HCT116 (cell line): Measurements from ENCODE around the gene ENDOG. TPM values are rescaled to one million over a fixed set of nuclear protein-coding genes. Genes with fewer than 3 reads are reported as not detected.
"Not testable (repeated sequence)": the region's sequence is repeated elsewhere in the genome, so short reads cannot be mapped to it uniquely, and the experiment has no call there.

ENCODE experiments used
- ATAC-seq: fragments of 200-7000 bp; cut with Tn5 transposase; 2 replicates; pipeline ENCODE4 v1.9.1; 2020; ENCODE audit warnings: mild to moderate bottlenecking, moderate library complexity
- BruUV-seq: library from RNA; stranded (reverse); fragments of 400-500 nt; replicated peaks from 2 replicates; lab custom pipeline; 2021; lab: Mats Ljungman, UMichigan
- CTCF ChIA-PET: fragments of 300-600 bp; sonication (Branson Sonifier 250); formaldehyde crosslinking; loops from one replicate; lab custom pipeline; 2021; ENCODE audit warnings: antibody characterized with exemption; lab: Charles Lee
- POLR2A ChIA-PET: fragments of 300-600, 350-600 bp; sonication (Branson Sonifier 250); formaldehyde crosslinking; loops from one replicate; lab custom pipeline; 2021; ENCODE audit warnings: antibody characterized with exemption; lab: Charles Lee
- RAD21 ChIA-PET, 2 experiments: fragments of 300-600 bp; sonication (Branson Sonifier 250); formaldehyde crosslinking; loops; one replicate each; lab custom pipeline; 2023; ENCODE audit warnings: low total read pairs in 2 of 2; ENCODE audit not compliant: uncharacterized antibody in 2 of 2, unreplicated experiment in 2 of 2, low non-redundant PET in 1 of 2; lab: Charles Lee
- DNase-seq: peaks from one replicate; pipeline ENCODE4 v3.0.0-alpha.2; 2010; ENCODE audit warnings: low read depth, low spot score
- H2AFZ ChIP-seq: fragments of 200-600 bp; shearing (Covaris generic), sonication (generic); 2 replicates; pipeline ENCODE4 v1.6.1; 2017; ENCODE audit warnings: low read depth, mixed run types, mixed read lengths, antibody characterized with exemption, low read length; ENCODE audit not compliant: poor library complexity, severe bottlenecking
- H3K27ac ChIP-seq: 2 replicates; pipeline ENCODE4 v1.5.1; 2012; ENCODE audit warnings: low read depth, low read length
- H3K27me3 ChIP-seq: fragments of 200-600 bp; sonication (generic); 2 replicates; pipeline ENCODE4 v1.6.1; 2016; ENCODE audit warnings: mixed run types, low read length, mixed read lengths; ENCODE audit not compliant: insufficient read depth
- H3K36me3 ChIP-seq, 2 experiments: fragments of 200-500 bp in 1 of 2; fragments of 200-600 bp in 1 of 2; sonication (Bioruptor generic) in 1 of 2; sonication (generic) in 1 of 2; 2 replicates each; pipeline versions ENCODE4 v1.5.1 to v1.6.1; 2014 to 2016; ENCODE audit warnings: low read length in 2 of 2, inconsistent platforms in 1 of 2, mixed read lengths in 1 of 2, mixed run types in 1 of 2; ENCODE audit not compliant: insufficient read depth in 2 of 2, control insufficient read depth in 1 of 2
- H3K4me1 ChIP-seq, 2 experiments: fragments of 200-600 bp in 1 of 2; sonication (generic) in 1 of 2; 2 replicates each; pipeline versions ENCODE4 v1.5.1 to v1.6.1; 2012 to 2017; ENCODE audit warnings: low read length in 2 of 2, inconsistent platforms in 1 of 2, mild to moderate bottlenecking in 1 of 2, mixed read lengths in 1 of 2, mixed run types in 1 of 2, moderate library complexity in 1 of 2; ENCODE audit not compliant: insufficient read depth in 2 of 2, control insufficient read depth in 1 of 2
- H3K4me2 ChIP-seq: fragments of 200-600 bp; sonication (generic); 2 replicates; pipeline ENCODE4 v1.6.1; 2017; ENCODE audit warnings: mixed run types, low read length, mixed read lengths
- H3K4me3 ChIP-seq, 2 experiments: fragments of 200-600 bp in 1 of 2; sonication (generic) in 1 of 2; replicated peaks in 1 of 2; 2 replicates each; pipeline ENCODE4 v1.5.1; 2011 to 2016; ENCODE audit warnings: low read length in 2 of 2, control low read depth in 1 of 2, low read depth in 1 of 2, mild to moderate bottlenecking in 1 of 2, mixed read lengths in 1 of 2, mixed run types in 1 of 2
- H3K79me2 ChIP-seq: fragments of 200-600 bp; sonication (generic); 2 replicates; pipeline ENCODE4 v1.6.1; 2017; ENCODE audit warnings: mild to moderate bottlenecking, mixed run types, low read length, moderate library complexity, mixed read lengths; ENCODE audit not compliant: insufficient read depth
- H3K9ac ChIP-seq: fragments of 200-600 bp; sonication (generic); 2 replicates; pipeline ENCODE4 v1.6.1; 2016; ENCODE audit warnings: low read length, mixed read lengths
- H3K9me2 ChIP-seq: fragments of 200-600 bp; sonication (generic), shearing (Covaris generic); 2 replicates; pipeline ENCODE4 v1.6.1; 2017; ENCODE audit warnings: mixed run types, mild to moderate bottlenecking, moderate library complexity; ENCODE audit not compliant: insufficient read depth
- H3K9me3 ChIP-seq, 2 experiments: fragments of 200-500 bp in 1 of 2; fragments of 200-600 bp in 1 of 2; sonication (Bioruptor generic) in 1 of 2; sonication (generic) in 1 of 2; 2 replicates each; pipeline ENCODE4 v1.6.1; 2014 to 2017; ENCODE audit warnings: low read length in 2 of 2, mixed read lengths in 2 of 2, inconsistent platforms in 1 of 2, low read depth in 1 of 2, mild to moderate bottlenecking in 1 of 2, mixed run types in 1 of 2, moderate library complexity in 1 of 2; ENCODE audit not compliant: control insufficient read depth in 1 of 2, insufficient read depth in 1 of 2
- H4K20me1 ChIP-seq: fragments of 200-600 bp; sonication (generic), shearing (Covaris generic); 2 replicates; pipeline ENCODE4 v1.6.1; 2017; ENCODE audit warnings: mixed run types, mild to moderate bottlenecking, moderate library complexity; ENCODE audit not compliant: insufficient read depth
- FOSL1 ChIP-seq: IDR thresholded peaks from 2 replicates; pipeline ENCODE4 v1.6.1; 2012; ENCODE audit warnings: low read depth
- intact Hi-C: fragments of 100-400 bp; cut with micrococcal nuclease; formaldehyde crosslinking; loops from 2 replicates; pipeline ENCODE4 v1.10.0; 2022
- total RNA-seq: library from RNA; stranded (reverse); gene quantifications from one replicate; pipeline ENCODE4 v1.2.1, GENCODE V29; 2021; ENCODE audit not compliant: unreplicated experiment

The ENDOG gene
- total RNA-seq, 1 experiment from 2014 or later, result 27.2 TPM

GRCh38 chr9:128774804-128775203 is 43.5 kb upstream of the ENDOG start:
- ChIA-PET CTCF (no interaction called here), POLR2A (no interaction called here)
- DNase-seq (no peak), ATAC-seq (no peak)
- H3K9ac ChIP-seq, result no peak overlapping the region
- no peaks in the 10 kb centered on the region for H3K9me2 ChIP-seq
- H3K9me3 ChIP-seq, result peaks cover 0 to 4% of the 10 kb centered on the region in 2 experiments; a peak in 1 of 4 replicates
- H3K27me3 ChIP-seq, result no peaks in the 10 kb centered on the region
- H3K4me1 ChIP-seq, result peaks cover 11 to 23% of the 10 kb centered on the region in 2 experiments; a peak in 3 of 4 replicates
- H3K4me2 ChIP-seq, result no peak overlapping the region
- no peak overlapping the region for H2AFZ ChIP-seq
- no peak overlapping the region for H3K27ac ChIP-seq
- intact Hi-C loops, result no loop called here
- TF ChIP-seq FOSL1, result no peak
- TF ChIP-seq, all 23 proteins: peak for 0
- no peaks in the 10 kb centered on the region for H3K79me2 ChIP-seq
- no TSS peak for BruUV-seq
- no peaks in the 10 kb centered on the region for H3K36me3 ChIP-seq
- no peaks in the 10 kb centered on the region for H4K20me1 ChIP-seq
- no peak overlapping the region for H3K4me3 ChIP-seq
- RAD21 ChIA-PET, result no interaction called here

GRCh38 chr9:128780093-128780492 is 38.2 kb upstream of the ENDOG start:
- H3K4me3 ChIP-seq, H3K4me1 ChIP-seq, H3K36me3 ChIP-seq, H4K20me1 ChIP-seq, H3K9me2 ChIP-seq, H2AFZ ChIP-seq, H3K79me2 ChIP-seq, intact Hi-C loops, H3K9me3 ChIP-seq, BruUV-seq, H3K27me3 ChIP-seq, H3K9ac ChIP-seq, CTCF ChIA-PET, H3K4me2 ChIP-seq, DNase-seq, POLR2A ChIA-PET, H3K27ac ChIP-seq, ATAC-seq, RAD21 ChIA-PET: not testable (repeated sequence)
